GM12874 (cell line): ENCODE data around the gene SOCS6.

Source experiments
- TF ChIP-seq, protein P1 (sequence below): IDR thresholded peaks from 2 replicates; pipeline ENCODE4 v1.5.1; 2011; ENCODE audit warnings: low read depth, mild to moderate bottlenecking, control low read depth, low read length, moderate library complexity; ENCODE audit not compliant: insufficient read depth

The SOCS6 gene

DNA sequence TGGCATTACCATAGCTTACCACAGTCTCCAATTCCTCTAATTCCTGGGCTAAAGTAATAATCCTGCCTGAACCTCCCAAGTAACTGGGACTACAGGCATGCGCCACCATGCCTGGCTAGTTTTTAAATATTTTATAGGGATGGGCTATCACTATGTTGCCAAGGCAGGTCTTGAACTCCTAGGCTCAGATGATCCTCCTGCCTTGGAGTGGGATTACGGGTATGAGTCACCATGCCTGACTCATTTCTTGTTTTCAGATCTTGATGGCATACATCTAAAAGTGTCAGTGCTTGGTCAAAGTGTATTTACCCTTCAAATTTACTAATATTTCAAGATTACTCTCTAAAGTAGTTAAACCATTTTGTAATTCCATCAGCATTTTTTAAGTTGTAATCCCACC, 9.4 kb upstream of the SOCS6 start:
- TF ChIP-seq, protein P1, sequence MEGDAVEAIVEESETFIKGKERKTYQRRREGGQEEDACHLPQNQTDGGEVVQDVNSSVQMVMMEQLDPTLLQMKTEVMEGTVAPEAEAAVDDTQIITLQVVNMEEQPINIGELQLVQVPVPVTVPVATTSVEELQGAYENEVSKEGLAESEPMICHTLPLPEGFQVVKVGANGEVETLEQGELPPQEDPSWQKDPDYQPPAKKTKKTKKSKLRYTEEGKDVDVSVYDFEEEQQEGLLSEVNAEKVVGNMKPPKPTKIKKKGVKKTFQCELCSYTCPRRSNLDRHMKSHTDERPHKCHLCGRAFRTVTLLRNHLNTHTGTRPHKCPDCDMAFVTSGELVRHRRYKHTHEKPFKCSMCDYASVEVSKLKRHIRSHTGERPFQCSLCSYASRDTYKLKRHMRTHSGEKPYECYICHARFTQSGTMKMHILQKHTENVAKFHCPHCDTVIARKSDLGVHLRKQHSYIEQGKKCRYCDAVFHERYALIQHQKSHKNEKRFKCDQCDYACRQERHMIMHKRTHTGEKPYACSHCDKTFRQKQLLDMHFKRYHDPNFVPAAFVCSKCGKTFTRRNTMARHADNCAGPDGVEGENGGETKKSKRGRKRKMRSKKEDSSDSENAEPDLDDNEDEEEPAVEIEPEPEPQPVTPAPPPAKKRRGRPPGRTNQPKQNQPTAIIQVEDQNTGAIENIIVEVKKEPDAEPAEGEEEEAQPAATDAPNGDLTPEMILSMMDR = no peak

DNA sequence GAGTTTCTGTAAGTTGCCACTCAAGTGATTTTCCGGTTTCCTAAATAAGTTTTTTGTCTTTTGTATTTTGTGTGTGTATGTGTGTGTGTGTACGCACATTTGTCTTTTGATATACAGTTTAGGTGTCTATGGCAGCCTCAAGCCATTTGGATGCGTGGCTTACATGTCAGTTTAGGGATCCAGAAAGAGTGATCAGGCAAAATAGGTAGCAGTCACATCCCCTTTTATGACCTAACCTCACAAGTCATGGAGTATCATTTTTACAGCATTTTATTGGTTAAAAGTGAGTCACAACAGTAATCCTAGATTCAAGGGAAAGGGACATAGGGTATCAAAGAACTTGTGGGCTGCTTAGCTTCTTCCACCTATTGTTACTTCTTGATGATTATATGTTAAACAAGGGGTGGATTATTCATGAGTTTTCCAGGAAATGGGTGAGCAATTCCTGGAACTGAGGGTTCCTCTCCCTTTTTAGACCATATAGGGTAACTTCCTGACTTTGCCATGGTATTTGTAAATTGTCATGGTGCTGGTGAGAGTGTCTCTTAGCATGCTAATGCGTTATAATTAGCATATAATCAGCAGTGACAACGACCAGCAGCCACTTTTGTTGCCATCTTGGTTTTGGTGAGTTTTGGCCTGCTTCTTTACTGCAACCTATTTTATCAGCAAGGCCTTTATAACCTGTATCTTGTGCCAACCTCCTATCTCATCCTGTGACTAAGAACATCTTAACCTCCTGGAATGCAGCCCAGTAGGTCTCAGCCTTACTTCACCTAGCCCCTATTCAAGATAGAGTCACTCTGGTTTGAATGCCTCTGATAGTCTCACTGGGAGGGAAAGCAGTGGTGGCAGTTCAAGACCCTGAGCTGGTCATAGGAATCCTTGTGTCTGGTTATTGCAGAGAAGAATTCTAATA, 8.6 kb upstream of the SOCS6 start:
- TF ChIP-seq, protein P1 = no peak

DNA sequence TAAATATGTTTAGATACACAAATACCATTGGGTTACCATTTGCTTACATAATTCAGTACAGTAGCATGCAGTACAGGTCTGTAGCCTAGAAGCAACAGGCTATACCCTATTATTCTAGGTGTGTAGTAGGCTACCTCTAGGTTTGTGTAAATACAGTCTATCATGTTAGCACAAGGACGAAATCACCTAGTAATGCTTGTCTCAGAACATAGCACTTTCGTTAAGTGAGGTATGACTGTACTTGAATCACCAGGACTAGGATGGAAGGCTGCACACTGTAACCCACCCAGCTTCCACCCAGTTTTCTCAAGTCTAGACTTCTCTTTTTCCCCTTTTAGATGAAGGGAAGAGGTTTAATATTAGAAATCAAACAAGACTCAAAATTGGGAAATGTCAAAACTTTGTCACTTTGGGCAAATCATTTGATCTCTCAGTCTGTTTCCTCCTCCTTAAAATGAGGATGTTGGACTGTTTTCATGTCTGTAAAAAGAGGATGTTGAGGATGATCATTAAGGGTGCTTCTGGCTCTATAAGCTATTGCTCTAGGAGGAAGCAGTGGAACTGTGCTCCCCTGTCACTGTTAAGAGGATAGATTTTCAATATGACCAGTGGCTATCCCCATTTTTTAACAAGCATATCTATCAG, 3.7 kb upstream of the SOCS6 start:
- TF ChIP-seq, protein P1 = no peak

DNA sequence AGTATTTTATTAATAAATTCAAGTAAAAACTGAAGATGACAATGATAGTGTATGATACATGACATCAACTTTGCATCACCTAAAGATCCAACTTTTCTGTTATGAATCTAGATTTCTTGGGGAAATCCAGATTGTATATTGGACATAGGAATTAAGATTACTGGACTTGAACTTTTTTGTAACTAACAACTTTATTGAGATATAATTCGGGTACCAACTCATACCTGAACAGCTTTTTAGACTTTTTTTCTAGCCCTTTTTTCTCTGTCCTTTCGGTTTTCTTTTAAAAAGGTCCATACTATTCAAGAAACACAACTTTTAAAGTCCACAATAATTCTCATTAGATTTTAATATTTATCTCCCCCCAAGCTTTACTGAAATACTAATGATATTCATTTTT, 1.1 kb upstream of the SOCS6 start:
- TF ChIP-seq, protein P1 = no peak

DNA sequence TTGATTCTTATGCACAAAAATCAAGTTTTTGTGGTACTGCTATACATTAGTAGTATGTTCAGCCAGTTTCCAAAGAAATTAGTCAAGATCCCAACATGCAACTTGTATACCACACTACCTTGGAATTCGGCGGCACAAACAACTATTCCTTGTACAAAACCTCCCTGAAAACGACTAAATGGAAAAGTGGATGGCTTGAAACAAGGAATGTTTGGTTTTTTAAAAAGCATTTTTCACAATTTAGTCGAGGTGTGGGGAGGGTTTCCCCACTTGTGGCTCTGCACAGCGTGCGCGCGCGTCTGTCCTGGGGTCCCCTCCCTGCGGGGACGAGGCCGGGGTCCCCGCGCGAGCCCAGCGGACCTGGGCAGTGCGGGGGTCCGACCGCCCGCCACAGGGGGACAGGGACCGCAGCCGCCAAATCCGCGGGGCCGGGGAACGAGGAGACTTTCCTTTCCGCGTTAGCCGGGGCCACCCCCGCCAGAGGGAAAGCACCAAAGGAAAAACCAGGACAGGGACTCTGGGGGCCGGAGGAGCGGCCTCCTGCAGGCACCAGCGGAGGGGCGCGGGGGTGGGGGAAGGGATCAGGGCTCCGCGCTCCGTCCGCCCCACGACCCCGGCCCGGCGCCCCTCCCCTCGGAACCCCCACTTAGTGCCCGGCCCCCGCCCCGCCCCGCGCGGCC, 534 bp upstream of the SOCS6 start:
- TF ChIP-seq, protein P1 = no peak

DNA sequence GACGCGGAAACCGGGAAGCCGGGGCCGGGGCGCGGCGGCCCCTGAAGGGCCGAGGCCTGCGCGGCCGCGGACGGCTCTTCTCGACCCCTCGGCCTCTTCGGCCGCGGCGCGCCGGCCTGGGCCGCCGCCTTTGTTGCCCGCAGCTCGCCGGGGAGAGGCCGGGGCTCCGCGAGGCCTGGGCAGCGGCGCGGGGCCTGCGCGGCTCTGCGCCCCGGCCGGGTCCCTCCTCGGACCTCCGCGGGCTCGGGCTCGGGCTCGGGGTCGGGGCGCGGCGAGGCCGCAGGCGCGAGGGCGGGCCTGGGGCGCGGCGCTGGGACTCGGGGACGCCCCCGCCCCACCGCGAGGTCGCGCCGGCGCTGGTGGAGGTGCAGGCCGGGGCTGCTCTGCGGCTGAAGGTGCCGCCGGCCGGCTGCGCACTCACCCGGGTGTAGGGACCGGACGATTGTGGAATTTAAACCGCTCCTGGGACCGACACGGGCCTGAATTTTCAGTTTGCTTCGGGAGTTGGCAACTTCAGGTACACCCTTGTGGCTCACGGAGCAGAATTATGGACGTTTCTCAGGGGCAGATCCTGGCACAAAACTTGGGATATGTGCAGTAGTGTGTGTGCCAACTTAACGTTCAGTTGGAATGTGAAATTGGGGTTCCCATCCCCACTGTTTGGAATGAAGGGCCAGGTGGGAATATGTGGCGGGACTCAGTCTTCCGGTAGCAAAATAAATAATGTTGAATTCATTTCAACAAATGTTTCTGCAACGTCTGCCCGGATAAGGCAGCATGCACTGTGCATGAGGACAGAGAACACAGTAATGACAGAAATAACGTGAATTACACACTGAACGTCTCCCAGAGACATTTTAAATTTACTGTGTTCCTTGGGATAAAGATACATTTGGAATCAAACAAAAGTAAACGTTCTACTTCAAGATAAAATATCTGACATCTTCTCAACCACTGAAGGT, 787 bp downstream of the SOCS6 start:
- TF ChIP-seq, protein P1 = no peak
